IMR-90 (cell line): ENCODE data around the gene ARHGAP31. TPM values are rescaled to one million over a fixed set of nuclear protein-coding genes. Genes with fewer than 3 reads are reported as not detected.
A peak's percentile ranks its signal among the peaks of the same experiment; 100 is the strongest.

Experiments used
- ATAC-seq: fragments of 200-7000 bp; cut with Tn5 transposase; 2 replicates; pipeline ENCODE4 v1.9.1; 2020; ENCODE audit warnings: low read depth, mild to moderate bottlenecking, moderate library complexity
- BruUV-seq: library from RNA; stranded (reverse); fragments of 400-500 nt; replicated peaks from 2 replicates; lab custom pipeline; 2021; lab: Mats Ljungman, UMichigan
- CTCF ChIA-PET: fragments of 300-600 bp; formaldehyde crosslinking; extraction: SDS; loops from one replicate; lab custom pipeline; 2021; ENCODE audit warnings: antibody characterized with exemption; lab: Yijun Ruan, JAX
- POLR2A ChIA-PET: fragments of 300-600 bp; sonication (Branson Sonifier 250); formaldehyde crosslinking; loops from one replicate; lab custom pipeline; 2022; ENCODE audit warnings: antibody characterized with exemption; ENCODE audit not compliant: unreplicated experiment; lab: Charles Lee
- DNase-seq: peaks from one replicate; pipeline ENCODE4 v3.0.0; 2013
- H2AFZ ChIP-seq: replicated peaks from 2 replicates; pipeline ENCODE3; 2013; ENCODE audit warnings: low read length, mild to moderate bottlenecking; ENCODE audit not compliant: poor library complexity
- H2AK5ac ChIP-seq: 2 replicates; pipeline ENCODE4 v1.6.1; 2013; ENCODE audit warnings: low read depth, low read length, inconsistent platforms
- H2AK9ac ChIP-seq: replicated peaks from 2 replicates; pipeline ENCODE3; 2013; ENCODE audit warnings: mild to moderate bottlenecking, low read depth, low read length, moderate library complexity; ENCODE audit not compliant: poor library complexity
- H2BK120ac ChIP-seq: 2 replicates; pipeline ENCODE4 v1.6.1; 2013; ENCODE audit warnings: low read depth, low read length, inconsistent platforms
- H2BK15ac ChIP-seq: 3 replicates; pipeline ENCODE4 v1.6.1; 2013; ENCODE audit warnings: low read depth, low read length, inconsistent platforms
- H2BK20ac ChIP-seq: 2 replicates; pipeline ENCODE4 v1.6.1; 2013; ENCODE audit warnings: low read depth, mild to moderate bottlenecking, inconsistent platforms, low read length, moderate library complexity
- H2BK5ac ChIP-seq: 2 replicates; pipeline ENCODE4 v1.6.1; 2013; ENCODE audit warnings: mild to moderate bottlenecking, low read depth, low read length, inconsistent platforms; ENCODE audit not compliant: poor library complexity, severe bottlenecking
- H3K14ac ChIP-seq: replicated peaks from 2 replicates; pipeline ENCODE4 v1.6.1; 2013; ENCODE audit warnings: low read depth, low read length, inconsistent platforms
- H3K18ac ChIP-seq: 2 replicates; pipeline ENCODE4 v1.6.1; 2013; ENCODE audit warnings: low read depth, low read length, control low read depth
- H3K23ac ChIP-seq: 2 replicates; pipeline ENCODE4 v1.6.1; 2013; ENCODE audit warnings: low read depth, low read length, inconsistent platforms
- H3K27ac ChIP-seq: 2 replicates; pipeline ENCODE4 v1.5.1; 2013; ENCODE audit warnings: mild to moderate bottlenecking, control low read depth, low read length; ENCODE audit not compliant: insufficient read depth
- H3K27me3 ChIP-seq: 2 replicates; pipeline ENCODE4 v1.6.1; 2013; ENCODE audit warnings: low read length; ENCODE audit not compliant: control insufficient read depth, insufficient read depth
- H3K36me3 ChIP-seq: 2 replicates; pipeline ENCODE4 v1.6.1; 2013; ENCODE audit warnings: low read length, mixed read lengths; ENCODE audit not compliant: control insufficient read depth, insufficient read depth
- H3K4ac ChIP-seq: 2 replicates; pipeline ENCODE4 v1.6.1; 2013; ENCODE audit warnings: low read depth, low read length, inconsistent platforms
- H3K4me1 ChIP-seq: 2 replicates; pipeline ENCODE4 v1.6.1; 2013; ENCODE audit warnings: low read length, mixed read lengths; ENCODE audit not compliant: control insufficient read depth, insufficient read depth
- H3K4me2 ChIP-seq: 2 replicates; pipeline ENCODE4 v1.6.1; 2013; ENCODE audit warnings: low read depth, mild to moderate bottlenecking, control low read depth, low read length, moderate library complexity
- H3K4me3 ChIP-seq: 2 replicates; pipeline ENCODE4 v1.5.1; 2013; ENCODE audit warnings: low read depth, mild to moderate bottlenecking, control low read depth, low read length, moderate library complexity; ENCODE audit not compliant: insufficient read depth
- H3K56ac ChIP-seq: 2 replicates; pipeline ENCODE4 v1.6.1; 2013; ENCODE audit warnings: low read length, inconsistent platforms; ENCODE audit not compliant: insufficient read depth; ENCODE audit errors: extremely low read depth
- H3K79me1 ChIP-seq, 2 experiments: 2 replicates each; pipeline ENCODE4 v1.6.1; 2013; ENCODE audit warnings: low read length in 2 of 2, inconsistent platforms in 1 of 2, low read depth in 1 of 2
- H3K9ac ChIP-seq: 2 replicates; pipeline ENCODE4 v1.6.1; 2013; ENCODE audit warnings: low read depth, low read length, control low read depth
- H3K9me1 ChIP-seq: 2 replicates; pipeline ENCODE4 v1.6.1; 2013; ENCODE audit warnings: low read length, inconsistent platforms; ENCODE audit not compliant: insufficient read depth
- H3K9me3 ChIP-seq: 2 replicates; pipeline ENCODE4 v1.6.1; 2013; ENCODE audit warnings: low read length; ENCODE audit not compliant: control insufficient read depth, insufficient read depth
- H4K20me1 ChIP-seq: 2 replicates; pipeline ENCODE4 v1.6.1; 2013; ENCODE audit warnings: low read length, inconsistent platforms; ENCODE audit not compliant: insufficient read depth
- H4K5ac ChIP-seq: 2 replicates; pipeline ENCODE4 v1.6.1; 2013; ENCODE audit warnings: mild to moderate bottlenecking, low read depth, low read length, control low read depth
- H4K8ac ChIP-seq, 2 experiments: 2 replicates each; pipeline ENCODE4 v1.6.1; 2013; ENCODE audit warnings: low read depth in 2 of 2, low read length in 2 of 2, control low read depth in 1 of 2, inconsistent platforms in 1 of 2
- H4K91ac ChIP-seq: 2 replicates; pipeline ENCODE4 v1.6.1; 2013; ENCODE audit warnings: low read depth, low read length, inconsistent platforms; ENCODE audit not compliant: insufficient read depth
- CEBPB ChIP-seq: IDR thresholded peaks from 2 replicates; pipeline ENCODE4 v1.6.1; 2012; ENCODE audit warnings: low read depth, low read length, improper control_type of control experiment
- FOS ChIP-seq: fragments of 150-350 bp; IDR thresholded peaks from 2 replicates; pipeline ENCODE4 v1.6.1; 2016; ENCODE audit warnings: low read depth, low read length
- MAZ ChIP-seq: IDR thresholded peaks from 2 replicates; pipeline ENCODE4 v1.6.1; 2012; ENCODE audit warnings: low read depth, mild to moderate bottlenecking, low read length, improper control_type of control experiment, moderate library complexity, borderline replicate concordance
- WGBS, 2 experiments: methylation state at CpG; one replicate each; pipeline versions ENCODE4 v1.1.5 to v1.1.7; 2013; ENCODE audit warnings: missing lambda C conversion rate in 2 of 2; ENCODE audit not compliant: insufficient read length in 1 of 2; ENCODE audit errors: extremely low coverage in 2 of 2; 5-methylcytosine and 5-hydroxymethylcytosine counted together
- dilution Hi-C: fragments of 300-500 bp; cut with HindIII; formaldehyde crosslinking; loops from one replicate; pipeline ENCODE4 v1.14.3; 2018; ENCODE audit warnings: low sequenced_read_pairs; ENCODE audit not compliant: unreplicated experiment
- in situ Hi-C: fragments of 300-500 bp; cut with MboI; formaldehyde crosslinking; loops from 3 replicates; pipeline ENCODE4 v1.14.3; 2019; ENCODE audit warnings: low sequenced_read_pairs, inconsistent platforms, mixed read lengths
- intact Hi-C: fragments of 100-400 bp; cut with micrococcal nuclease; formaldehyde crosslinking; loops from 2 replicates; pipeline ENCODE4 v1.10.0; 2022
- polyA plus RNA-seq, 3 experiments: library from polyadenylated mRNA; depleted of rRNA; stranded (reverse); fragments of >200 nt; gene quantifications; 2 replicates each; pipeline ENCODE4 v1.2.3, GENCODE V29; 2012; ENCODE audit warnings: low replicate concordance in 1 of 3
- total RNA-seq: library from RNA; depleted of rRNA; stranded (reverse); fragments of >200 nt; gene quantifications from 2 replicates; pipeline ENCODE4 v1.2.3, GENCODE V29; 2012
- TF ChIP-seq, protein P1 (sequence below): fragments of 150-350 bp; IDR thresholded peaks from 2 replicates; pipeline ENCODE4 v1.6.1; 2017; ENCODE audit warnings: mild to moderate bottlenecking, antibody characterized with exemption, low read length, low read depth

Gene ARHGAP31
- total and polyA plus RNA-seq, 2 of the 4 experiments (the other 2 are of a cell fraction) = 6.6 to 7.7 TPM

DNA sequence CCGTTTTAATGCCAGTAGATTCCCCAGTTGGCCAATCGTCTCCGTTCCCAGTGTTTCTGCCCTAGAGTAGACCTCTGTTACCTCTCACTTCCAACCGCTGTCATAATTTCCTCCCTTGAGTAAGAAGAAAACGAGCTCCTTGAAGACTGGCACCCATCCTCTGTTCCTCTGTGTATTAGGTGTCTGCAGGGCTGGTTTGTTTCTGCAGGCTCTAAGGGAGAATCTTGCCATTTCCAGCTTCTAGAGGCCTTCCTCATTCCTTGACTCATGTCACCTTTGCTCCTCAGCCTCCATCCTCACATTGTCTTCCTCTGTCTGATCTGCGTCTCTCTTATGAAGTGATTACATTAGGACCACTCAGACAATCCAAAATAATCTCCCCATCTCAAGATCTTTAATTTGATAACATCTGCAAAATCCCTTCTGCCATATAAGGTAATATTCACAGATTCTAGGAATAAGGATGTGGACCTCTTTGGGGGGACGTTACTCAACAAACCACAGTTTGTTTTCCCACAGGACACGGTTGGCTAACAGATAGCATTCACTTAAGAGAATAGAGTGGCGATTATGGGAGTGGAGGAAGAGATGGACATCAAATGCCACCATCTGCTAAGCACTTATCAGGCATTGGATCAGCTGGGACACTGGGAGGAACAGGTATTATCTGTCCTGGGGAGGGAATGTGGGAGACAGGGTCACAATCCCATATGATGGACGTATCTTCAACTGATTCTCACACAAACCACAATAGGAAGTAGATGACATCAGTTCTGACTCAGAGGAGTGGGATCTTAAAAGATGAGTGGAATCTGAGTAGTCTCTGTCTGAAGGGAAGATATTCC is 17.1 kb downstream of the ARHGAP31 start:
- H4K8ac ChIP-seq = peak overlapping the region; percentile 18 to 90
- peak overlapping the region; percentile 61 for H3K56ac ChIP-seq
- CTCF ChIA-PET = no interaction called here
- H3K4me2 ChIP-seq = peak overlapping the region; percentile 58; the same call in 1 of the 2 replicates
- peaks cover 6% of the 10 kb centered on the region for H3K36me3 ChIP-seq
- peak overlapping the region; percentile 99 for H3K4ac ChIP-seq
- H3K79me1 ChIP-seq = peaks cover 27 to 82% of the 10 kb centered on the region in 2 experiments
- peaks cover 19% of the 10 kb centered on the region for H3K4me1 ChIP-seq
- peak overlapping the region; percentile 99 for H2AK5ac ChIP-seq
- no TSS peak for BruUV-seq
- no peaks in the 10 kb centered on the region; the same call in 1 of the 2 replicates for H4K20me1 ChIP-seq
- TF ChIP-seq, protein P1, sequence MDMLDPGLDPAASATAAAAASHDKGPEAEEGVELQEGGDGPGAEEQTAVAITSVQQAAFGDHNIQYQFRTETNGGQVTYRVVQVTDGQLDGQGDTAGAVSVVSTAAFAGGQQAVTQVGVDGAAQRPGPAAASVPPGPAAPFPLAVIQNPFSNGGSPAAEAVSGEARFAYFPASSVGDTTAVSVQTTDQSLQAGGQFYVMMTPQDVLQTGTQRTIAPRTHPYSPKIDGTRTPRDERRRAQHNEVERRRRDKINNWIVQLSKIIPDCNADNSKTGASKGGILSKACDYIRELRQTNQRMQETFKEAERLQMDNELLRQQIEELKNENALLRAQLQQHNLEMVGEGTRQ = no peak
- TF ChIP-seq FOS = peak; percentile 74
- TF ChIP-seq MAZ = no peak
- TF ChIP-seq CEBPB = peak; percentile 84
- no peaks in the 10 kb centered on the region for H3K9me3 ChIP-seq
- H3K23ac ChIP-seq = peak overlapping the region; percentile 99
- peak overlapping the region; percentile 99 for H2BK20ac ChIP-seq
- H2AK9ac ChIP-seq = peak overlapping the region; percentile 53
- peak overlapping the region; percentile 51 for H2AFZ ChIP-seq
- no peaks in the 10 kb centered on the region for H3K27me3 ChIP-seq
- H3K4me3 ChIP-seq = no peak overlapping the region
- peak overlapping the region; percentile 95 for H3K14ac ChIP-seq
- dilution Hi-C loops = no loop called here
- peak overlapping the region; percentile 88 for H2BK5ac ChIP-seq
- H3K18ac ChIP-seq = peak overlapping the region; percentile 77
- peak overlapping the region; percentile 58 for H4K5ac ChIP-seq
- in situ Hi-C loops = no loop called here
- peak overlapping the region; percentile 86 for H2BK15ac ChIP-seq
- H3K9ac ChIP-seq = no peak overlapping the region
- peak overlapping the region; percentile 87 for H4K91ac ChIP-seq
- POLR2A ChIA-PET = no interaction called here
- peaks cover 27% of the 10 kb centered on the region for H3K9me1 ChIP-seq
- H2BK120ac ChIP-seq = peak overlapping the region; percentile 99
- peak; percentile 53 for ATAC-seq
- intact Hi-C loops = no loop called here
- peak overlapping the region; percentile 70 for H3K27ac ChIP-seq
- DNase-seq = peak; percentile 89
- WGBS, 2 experiments = 100% methylated on average over 1 of the region's 10 CpGs; no CpG with 5 or more reads in 1 of the 2 experiments
